ENCODE measurements around the gene DNAJC3.

The DNAJC3 gene

DNA sequence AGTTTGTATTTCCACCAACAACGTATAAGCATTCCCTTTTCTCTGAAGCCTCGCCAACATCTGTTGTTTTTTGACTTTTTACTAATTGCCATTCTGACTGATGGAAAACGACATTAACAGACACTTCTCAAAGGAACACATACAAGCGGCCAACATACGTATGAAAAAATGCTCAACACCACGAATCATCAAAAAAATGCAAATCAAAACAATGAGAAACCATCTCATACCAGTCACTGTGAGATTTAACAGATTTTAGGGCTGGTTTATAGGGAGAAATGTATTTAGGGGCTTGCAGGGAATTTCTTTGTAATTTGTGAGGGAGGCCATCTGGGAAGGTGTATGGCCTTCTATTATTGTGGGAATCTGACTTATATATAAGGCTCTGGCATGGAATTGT is 29.6 kb upstream of the DNAJC3 start:
- H4K20me1 ChIP-seq (ENCODE audit: low read depth, low read length), result no peaks in the 10 kb centered on the region
- no peaks in the 10 kb centered on the region for H3K36me3 ChIP-seq (ENCODE audit: low read length)
- H3K9me3 ChIP-seq (ENCODE audit: insufficient read depth, low read length), result no peaks in the 10 kb centered on the region
- H3F3A ChIP-seq (ENCODE audit: insufficient read depth), result no peaks in the 10 kb centered on the region
- no peak overlapping the region for H3K9ac ChIP-seq (ENCODE audit: low read length)
- no peak overlapping the region for H2AFZ ChIP-seq (ENCODE audit: low read depth, low read length, severe bottlenecking)
- H3K9me2 ChIP-seq (replicated peaks; ENCODE audit: insufficient read depth, low read length), result no peaks in the 10 kb centered on the region
- H3K4me2 ChIP-seq (ENCODE audit: low read depth, low read length, poor library complexity, severe bottlenecking), result no peak overlapping the region
- no peaks in the 10 kb centered on the region for H3K27me3 ChIP-seq (ENCODE audit: low read length)
- TF ChIP-seq EZH2phosphoT487 (conservative IDR thresholded peaks at IDR 0.05; ENCODE audit: low read length) (no peak), CTCF (IDR thresholded peaks at IDR 0.05; ENCODE audit: insufficient read depth, low read length, poor library complexity, severe bottlenecking) (no peak)
- no peak overlapping the region for H3K27ac ChIP-seq (ENCODE audit: low read depth, low read length)
- no peaks in the 10 kb centered on the region for H3K79me2 ChIP-seq (ENCODE audit: insufficient read depth, low read length)
- H3K4me3 ChIP-seq (ENCODE audit: insufficient read depth, low read length, poor library complexity, severe bottlenecking), result no peak overlapping the region

DNA sequence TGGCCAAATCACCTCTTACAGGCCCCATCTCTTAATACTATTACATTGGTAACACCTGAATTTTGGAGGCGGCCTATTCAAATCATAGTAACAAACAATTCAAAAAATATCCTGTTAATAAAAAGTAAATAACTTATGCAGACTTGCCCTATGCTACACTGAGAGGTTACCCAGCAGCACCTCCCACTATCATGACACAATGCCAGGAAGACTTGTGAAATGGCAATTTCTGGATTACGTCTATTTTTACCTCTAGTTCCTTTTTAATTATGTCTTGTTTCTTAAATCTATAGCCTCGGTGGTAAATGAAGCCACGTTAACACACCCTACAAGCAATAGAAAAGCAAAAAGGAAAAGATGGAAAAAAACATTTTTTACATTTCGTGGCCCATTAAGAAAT is 26.2 kb upstream of the DNAJC3 start:
- no peaks in the 10 kb centered on the region for H3F3A ChIP-seq (ENCODE audit: insufficient read depth)
- H3K9me3 ChIP-seq (ENCODE audit: insufficient read depth, low read length), result no peaks in the 10 kb centered on the region
- TF ChIP-seq EZH2phosphoT487 (conservative IDR thresholded peaks at IDR 0.05; ENCODE audit: low read length) (no peak), CTCF (IDR thresholded peaks at IDR 0.05; ENCODE audit: insufficient read depth, low read length, poor library complexity, severe bottlenecking) (no peak)
- no peaks in the 10 kb centered on the region for H3K36me3 ChIP-seq (ENCODE audit: low read length)
- H3K9me2 ChIP-seq (replicated peaks; ENCODE audit: insufficient read depth, low read length), result no peaks in the 10 kb centered on the region
- H3K9ac ChIP-seq (ENCODE audit: low read length), result no peak overlapping the region
- no peaks in the 10 kb centered on the region for H3K79me2 ChIP-seq (ENCODE audit: insufficient read depth, low read length)
- H2AFZ ChIP-seq (ENCODE audit: low read depth, low read length, severe bottlenecking), result no peak overlapping the region
- no peaks in the 10 kb centered on the region for H3K27me3 ChIP-seq (ENCODE audit: low read length)
- no peak overlapping the region for H3K4me2 ChIP-seq (ENCODE audit: low read depth, low read length, poor library complexity, severe bottlenecking)
- no peaks in the 10 kb centered on the region for H4K20me1 ChIP-seq (ENCODE audit: low read depth, low read length)
- H3K27ac ChIP-seq (ENCODE audit: low read depth, low read length), result no peak overlapping the region
- H3K4me3 ChIP-seq (ENCODE audit: insufficient read depth, low read length, poor library complexity, severe bottlenecking), result no peak overlapping the region

GRCh38 chr13:95652244-95652764 is 24.6 kb upstream of the DNAJC3 start:
- TF ChIP-seq CTCF (IDR thresholded peaks at IDR 0.05; ENCODE audit: insufficient read depth, low read length, poor library complexity, severe bottlenecking) (no peak), EZH2phosphoT487 (conservative IDR thresholded peaks at IDR 0.05; ENCODE audit: low read length) (no peak)
- H3K9me2 ChIP-seq (replicated peaks; ENCODE audit: insufficient read depth, low read length), result no peaks in the 10 kb centered on the region
- H3K36me3 ChIP-seq (ENCODE audit: low read length), result no peaks in the 10 kb centered on the region
- H3K4me2 ChIP-seq (ENCODE audit: low read depth, low read length, poor library complexity, severe bottlenecking), result no peak overlapping the region
- no peaks in the 10 kb centered on the region for H3K79me2 ChIP-seq (ENCODE audit: insufficient read depth, low read length)
- H3K27me3 ChIP-seq (ENCODE audit: low read length), result no peaks in the 10 kb centered on the region
- no peak overlapping the region for H3K4me3 ChIP-seq (ENCODE audit: insufficient read depth, low read length, poor library complexity, severe bottlenecking)
- no peaks in the 10 kb centered on the region for H4K20me1 ChIP-seq (ENCODE audit: low read depth, low read length)
- H2AFZ ChIP-seq (ENCODE audit: low read depth, low read length, severe bottlenecking), result no peak overlapping the region
- no peaks in the 10 kb centered on the region for H3K9me3 ChIP-seq (ENCODE audit: insufficient read depth, low read length)
- no peak overlapping the region for H3K9ac ChIP-seq (ENCODE audit: low read length)
- H3F3A ChIP-seq (ENCODE audit: insufficient read depth), result no peaks in the 10 kb centered on the region
- H3K27ac ChIP-seq (ENCODE audit: low read depth, low read length), result no peak overlapping the region
